Limb (tissue), 2 donors: ENCODE data around the gene PEF1.
A peak's percentile ranks its signal among the peaks of the same experiment; 100 is the strongest.

Experiments
- DNase-seq, 2 donors: peaks; one replicate each; pipeline ENCODE4 v3.0.0-alpha.2; 2016; ENCODE audit errors: extremely low spot score in 2 of 2

Gene PEF1

DNA sequence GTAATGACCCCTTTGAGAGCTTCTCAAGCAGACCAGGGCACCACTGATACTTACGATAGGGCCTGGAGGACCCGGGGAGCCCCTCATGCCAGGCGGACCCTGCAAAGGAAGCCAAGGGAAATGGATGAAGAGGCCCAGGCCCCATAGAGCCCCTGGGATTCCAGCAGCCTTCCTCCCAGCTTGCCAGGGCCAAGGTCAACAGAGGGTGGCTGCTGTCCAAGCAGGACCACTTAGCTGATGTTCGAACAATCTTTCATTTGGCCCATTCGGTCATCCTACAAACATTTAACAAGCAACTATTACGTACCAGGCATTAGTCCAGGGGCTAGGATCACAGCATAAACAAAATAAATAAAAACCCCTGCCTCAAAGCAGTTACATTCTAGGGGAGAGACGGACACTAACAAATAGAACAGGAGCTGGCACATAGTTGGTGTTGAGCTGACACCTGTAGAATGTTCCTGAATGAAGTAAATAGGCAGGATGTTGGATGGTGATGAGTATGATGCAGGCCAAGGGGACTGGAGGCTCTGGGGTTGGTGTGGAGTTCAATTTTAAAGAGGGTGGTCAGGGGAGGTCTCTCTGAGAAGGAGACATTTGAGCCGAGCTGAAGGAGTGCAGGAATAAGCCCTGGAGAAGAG is 27.0 kb upstream of the PEF1 start:
- DNase-seq, result no peak

DNA sequence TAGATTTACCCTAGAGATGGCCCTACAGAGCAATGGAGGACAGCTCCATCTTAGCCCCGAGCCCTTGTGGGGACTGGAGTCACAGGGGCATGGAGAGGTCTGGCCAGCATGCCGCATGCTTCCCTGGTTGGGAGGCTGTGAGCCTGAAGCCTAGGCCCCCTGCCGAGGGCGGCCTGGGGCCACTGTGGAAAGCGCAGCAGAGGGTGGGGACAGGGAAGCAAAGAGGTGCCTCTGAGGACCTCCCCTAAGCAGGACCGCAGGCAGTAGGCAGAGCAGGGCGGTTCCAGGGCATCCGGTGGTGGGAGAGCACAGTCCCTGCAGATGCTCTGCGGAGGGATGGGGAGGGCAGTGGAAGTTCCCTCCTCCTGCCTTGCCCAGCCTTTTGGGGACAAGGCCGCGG is 26.5 kb upstream of the PEF1 start:
- DNase-seq, result no peak

DNA sequence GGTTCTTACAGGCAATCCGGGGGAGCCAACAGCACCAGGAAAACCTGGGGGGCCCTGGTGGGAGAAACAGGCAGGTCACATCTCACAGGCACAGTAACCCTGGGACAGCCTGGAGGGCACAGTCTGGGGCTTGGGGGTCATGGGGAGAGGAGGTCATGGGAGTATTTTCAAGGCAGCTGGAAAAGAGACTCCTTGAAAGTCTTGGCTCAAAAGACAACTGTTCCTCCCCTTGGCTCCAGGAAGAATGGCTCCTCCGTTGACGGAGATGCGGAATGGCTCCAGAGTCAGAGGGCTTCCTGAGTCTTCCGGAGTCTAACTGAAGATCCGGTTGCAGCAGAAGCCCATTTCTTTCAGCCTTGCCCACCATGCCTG is 25.9 kb upstream of the PEF1 start:
- no peak for DNase-seq

DNA sequence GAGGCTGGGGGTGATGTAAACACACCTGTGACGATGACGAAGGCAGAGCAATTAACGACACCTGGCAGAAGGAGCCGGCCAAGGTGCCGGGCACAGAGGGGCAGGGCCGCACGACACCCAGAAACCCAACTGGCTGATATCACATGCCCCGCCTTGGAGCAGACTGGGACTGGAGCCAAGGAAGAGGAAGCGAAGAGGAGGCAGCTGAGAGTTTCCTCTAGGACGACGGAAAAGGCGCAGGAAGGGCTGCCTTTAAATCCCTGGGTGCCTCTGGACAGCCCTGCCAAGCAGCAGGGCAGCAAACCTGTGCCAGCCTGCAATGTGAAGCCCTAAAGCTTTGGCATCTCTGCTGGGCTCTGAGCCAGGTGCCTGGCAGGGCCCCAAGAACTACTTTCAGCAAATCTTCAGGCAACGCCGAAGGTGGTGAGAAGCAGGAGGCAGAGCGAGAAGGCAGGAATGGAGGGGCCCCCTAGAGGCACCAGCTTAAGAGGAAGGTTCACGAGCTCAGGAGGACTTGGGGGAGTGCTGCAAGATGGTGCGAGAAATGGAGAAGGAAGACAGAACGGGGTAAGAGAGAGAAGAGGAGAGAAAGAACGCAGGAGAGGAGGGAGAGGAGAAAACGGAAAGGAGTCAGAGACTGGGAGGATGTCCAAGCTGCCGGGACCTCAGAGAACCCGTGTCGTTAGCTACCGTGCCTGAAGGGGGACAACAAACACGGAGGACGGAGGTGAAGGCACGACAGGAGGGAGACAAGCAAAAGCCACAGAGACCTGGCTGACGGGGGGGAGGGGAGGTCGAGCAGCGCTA is 25.3 kb upstream of the PEF1 start:
- DNase-seq, result peak; percentile 68 to 86

DNA sequence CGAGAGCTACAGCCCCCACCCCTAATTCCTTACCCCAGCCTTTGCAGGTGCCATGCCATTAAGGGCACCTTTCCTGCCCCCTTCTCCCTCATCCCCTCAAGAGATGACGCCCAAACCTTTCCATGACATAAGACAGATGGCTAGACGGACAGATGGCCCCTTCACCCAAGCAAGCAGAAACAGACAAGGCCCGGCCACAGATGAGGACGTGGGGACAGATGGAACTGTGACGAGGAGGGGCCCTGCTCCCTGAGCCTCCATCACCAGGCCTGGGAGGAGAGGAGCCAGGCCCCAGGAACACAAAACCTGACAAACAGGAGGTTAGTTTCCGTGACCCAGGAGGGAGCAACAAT is 24.7 kb upstream of the PEF1 start:
- DNase-seq, result no peak

DNA sequence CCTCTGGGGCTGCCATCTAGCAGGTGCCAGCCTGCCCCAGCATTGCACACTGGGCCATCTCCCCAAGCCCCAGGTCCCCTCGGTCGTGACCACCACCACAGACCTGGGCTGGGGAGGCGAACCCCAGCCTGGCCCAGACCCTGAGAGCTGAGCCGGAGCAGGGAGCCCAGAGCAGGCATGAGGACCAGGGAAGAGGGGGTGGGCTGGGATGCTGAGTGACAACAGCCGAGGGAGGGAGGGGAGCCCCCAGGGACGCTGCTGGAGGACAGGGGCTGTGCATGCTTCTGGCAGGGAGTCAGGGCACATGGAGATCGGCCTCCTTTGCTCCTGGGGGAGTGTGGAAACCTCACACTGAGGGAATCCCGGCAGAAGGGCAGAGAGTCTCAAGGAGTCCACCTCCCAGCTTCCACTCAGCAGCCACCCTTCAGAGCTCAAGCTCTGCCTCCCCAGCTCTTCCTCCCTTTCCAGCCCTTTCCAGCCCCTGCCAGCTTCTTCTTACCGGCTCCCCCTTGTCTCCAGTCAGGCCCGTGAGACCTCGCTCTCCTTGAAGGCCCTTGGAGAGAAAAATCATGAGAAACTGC is 23.7 kb upstream of the PEF1 start:
- DNase-seq, result no peak

DNA sequence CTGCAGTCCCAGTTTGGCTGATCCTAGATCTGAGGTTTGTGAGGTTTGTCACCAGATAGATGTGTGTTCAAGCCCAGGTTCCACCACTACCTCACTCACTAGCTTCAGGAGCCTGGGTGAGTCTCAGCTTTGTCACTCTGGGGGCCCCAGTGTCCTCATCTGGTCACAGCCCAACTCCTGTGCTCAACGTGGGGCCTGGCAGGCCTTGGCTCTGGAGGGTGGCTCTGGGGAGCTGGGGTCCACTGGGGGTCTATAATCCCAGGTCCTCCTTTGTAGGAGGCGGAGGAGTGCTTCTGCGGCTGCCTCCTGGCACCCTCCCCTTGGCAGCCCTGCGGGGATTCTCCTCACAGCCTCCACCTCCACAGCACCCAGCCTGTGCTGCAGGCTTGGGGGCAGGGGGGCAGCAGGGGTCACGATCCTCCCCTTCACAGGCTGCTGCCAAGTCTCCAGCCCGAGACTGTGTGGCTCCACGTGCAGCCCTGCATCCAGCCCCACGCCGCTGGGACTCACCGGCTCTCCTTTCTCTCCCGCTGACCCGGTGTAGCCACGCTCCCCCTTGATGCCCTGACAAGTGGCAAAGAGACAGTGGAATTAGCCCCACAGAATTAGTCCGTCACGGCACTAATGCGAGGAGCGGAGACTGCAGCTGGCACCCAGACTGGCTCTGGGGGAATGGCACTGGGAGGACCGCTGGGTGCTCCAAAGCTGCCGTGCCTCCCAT is 22.5 kb upstream of the PEF1 start:
- DNase-seq, result no peak

DNA sequence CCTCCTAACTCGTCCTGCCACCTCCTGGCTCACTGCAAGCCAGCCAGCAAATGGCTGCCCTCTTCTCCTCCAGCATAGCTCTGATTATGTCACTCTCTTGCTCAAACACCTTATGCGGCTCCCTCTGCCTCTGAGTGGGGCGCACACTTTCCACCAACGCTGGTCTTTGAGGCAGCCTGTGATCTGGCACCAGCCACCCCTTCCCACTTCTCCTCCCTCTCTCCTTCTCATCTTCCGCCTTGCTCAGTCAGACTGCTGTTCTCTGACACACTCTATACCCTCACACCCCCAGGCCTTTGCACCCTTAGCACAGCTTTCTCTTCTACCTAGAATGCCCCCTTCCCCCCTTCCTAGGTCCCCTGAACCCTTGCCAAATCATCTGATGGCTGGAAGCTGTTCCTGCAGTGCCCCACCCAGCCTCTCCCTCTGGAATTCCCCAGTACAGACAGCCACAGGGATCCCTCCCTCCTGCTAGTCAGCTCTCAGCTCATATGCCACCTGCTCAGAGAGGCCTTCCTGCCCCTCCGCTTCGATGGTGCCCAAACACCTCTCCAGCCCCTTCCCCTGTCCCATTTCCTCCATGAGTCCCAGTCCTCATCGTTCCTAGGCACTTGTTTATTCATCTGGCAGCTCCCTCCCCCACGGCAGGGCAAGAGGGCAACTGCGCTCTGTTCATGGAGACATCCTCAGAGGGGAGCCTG is 21.7 kb upstream of the PEF1 start:
- no peak for DNase-seq

DNA sequence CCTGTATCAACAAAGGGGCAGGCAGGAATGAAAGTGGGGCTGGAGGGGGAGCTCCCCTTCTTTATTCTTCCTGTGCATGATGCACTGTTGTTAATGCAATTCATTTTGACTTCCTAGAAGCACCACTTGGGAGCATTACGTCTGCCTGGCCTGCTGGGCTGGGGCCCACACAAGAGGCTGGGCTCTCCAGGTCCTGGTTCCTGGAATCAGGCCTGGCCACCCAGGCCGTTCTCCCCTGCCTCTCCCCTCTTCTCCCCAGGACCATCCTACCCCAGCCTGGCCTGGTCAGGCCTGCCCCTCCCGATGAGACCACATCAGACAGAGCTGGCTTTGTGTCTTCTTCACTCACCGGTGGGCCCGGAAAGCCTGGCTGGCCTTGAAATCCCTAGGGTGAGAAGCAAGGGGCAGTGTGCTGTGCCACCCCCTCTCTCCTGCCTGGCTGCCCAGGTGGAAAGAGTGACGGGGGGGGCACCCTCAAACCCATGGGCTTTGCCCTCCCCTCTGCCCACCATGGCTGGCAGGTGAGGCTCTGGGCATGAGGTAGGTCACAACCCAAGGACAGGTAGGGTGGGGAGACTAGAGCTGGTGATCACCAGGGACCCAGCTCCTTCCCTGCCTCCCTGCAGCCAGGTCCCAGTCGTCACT is 20.7 kb upstream of the PEF1 start:
- no peak for DNase-seq

DNA sequence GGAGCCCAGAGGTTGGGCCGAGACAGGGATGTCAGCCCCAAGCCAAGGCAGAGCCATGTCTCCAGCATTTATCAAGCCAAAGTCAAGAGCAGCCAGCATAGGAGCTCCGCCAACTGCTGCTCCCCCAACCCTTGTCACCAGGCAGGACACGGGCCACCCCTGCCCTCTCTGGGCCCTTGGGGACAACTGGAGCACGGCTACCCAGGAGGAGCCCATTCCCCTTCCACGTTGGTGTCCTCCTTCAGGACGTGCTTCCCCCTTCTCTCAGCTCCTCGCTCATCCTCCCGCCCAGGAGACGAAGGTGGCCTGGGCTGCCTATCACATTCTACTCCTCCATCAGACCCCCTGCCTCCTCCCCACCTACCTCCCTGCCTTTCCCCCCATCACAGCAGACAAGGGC is 19.9 kb upstream of the PEF1 start:
- no peak for DNase-seq

DNA sequence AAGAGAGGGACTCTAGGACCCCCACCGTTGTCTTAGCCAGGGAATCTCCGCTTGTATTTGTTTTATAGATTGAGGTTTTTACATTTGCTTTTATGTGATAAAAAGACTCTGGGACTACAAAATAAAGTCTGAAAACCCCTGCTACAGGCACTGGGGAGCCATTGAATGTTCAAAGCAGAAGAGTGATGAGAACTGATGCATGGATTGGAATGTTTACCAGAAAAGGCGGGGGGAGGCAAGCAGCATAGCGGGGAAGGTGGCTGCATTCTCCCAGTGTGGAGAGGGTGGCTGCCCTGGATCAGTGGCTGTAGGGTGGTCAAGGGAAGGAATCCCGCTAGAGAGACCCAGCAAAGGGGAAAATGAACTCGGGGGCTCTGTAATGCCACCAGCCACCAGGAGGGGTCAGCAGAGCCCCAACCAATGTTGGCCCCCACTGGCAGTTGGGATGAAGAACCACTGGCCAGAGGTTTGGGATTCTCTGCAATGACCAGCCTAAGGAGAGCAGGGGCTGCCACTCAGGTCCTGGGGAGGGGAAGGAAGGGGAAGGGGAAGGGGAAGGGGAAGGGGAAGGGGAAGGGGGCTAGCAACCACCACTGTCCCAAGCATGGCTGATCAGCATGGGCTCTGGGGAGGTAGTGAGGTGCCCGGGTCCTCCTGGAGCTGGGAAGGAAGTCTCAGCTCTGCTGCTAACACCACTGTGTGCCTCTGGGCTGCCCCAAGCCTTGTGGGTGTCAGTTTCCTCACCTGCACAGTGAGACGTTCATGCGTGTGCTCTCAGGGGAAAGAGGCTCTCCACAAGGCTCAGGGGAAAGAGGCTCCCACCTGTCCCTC is 19.2 kb upstream of the PEF1 start:
- peak in 1 of 2 donors; percentile 87 for DNase-seq

DNA sequence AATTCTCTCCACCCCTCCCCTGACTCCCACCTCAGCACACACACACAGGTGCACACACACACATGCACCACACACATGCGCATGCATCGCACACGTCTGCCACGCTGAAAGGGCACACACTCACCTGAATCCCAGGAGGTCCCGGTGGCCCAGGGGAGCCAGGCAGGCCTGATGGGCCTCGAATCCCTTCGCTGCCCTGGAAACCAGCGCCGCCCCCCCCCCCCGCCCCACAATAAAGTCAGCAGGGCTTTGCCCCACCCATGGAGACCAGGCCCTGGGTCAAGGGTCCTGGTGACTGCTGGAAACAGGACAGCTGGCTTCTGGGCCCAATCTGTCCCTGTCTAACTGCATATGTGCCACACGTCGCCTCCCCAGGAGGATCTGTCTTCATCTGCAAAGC is 17.8 kb upstream of the PEF1 start:
- no peak for DNase-seq

DNA sequence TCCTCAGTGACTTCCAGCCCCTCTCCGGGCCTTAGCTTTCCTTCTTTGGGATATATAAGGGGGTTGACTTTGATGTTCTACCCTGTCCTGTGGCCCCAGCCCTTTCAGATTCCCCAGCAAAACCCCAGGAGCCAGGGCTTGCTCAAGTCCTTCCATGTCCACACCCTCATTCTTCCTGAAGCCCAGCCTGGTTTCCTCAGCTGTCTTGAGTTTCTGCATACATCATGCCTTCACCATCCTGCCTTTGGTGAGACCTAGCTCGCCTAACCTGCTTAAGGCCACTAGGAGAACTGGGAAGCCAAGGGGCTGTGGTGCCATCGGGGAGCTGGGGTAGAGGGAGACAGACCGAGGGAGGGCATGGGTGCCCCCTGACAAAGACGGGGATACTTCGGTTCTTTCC is 17.2 kb upstream of the PEF1 start:
- no peak for DNase-seq

DNA sequence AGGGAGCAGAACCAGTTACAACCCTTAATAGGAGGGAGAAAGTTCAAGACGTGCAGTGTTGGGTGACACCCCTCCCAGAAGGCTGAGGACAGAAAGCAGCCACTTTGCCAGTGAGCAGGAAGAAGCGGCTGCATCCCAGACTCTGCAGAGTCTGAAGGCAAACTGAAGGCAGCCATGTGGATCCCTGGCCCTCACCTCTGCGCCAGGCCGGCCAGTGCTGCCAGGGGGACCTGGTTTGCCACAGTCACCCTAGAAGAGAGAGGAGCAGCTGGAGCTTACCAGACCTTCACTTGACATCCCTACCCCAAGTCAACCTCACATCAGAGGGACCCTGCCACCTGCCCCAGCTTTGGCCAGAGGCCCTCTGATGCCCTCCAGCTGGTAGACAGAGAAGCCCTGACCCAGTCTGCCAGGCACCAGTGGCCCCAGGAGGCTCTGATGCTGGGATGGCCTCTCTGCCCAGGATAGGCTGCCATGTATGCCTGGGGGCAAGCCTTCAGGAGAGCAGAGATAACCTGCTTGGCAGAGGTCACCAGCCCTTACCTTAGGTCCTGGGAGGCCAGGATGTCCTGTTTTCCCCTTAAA is 16.3 kb upstream of the PEF1 start:
- no peak for DNase-seq

DNA sequence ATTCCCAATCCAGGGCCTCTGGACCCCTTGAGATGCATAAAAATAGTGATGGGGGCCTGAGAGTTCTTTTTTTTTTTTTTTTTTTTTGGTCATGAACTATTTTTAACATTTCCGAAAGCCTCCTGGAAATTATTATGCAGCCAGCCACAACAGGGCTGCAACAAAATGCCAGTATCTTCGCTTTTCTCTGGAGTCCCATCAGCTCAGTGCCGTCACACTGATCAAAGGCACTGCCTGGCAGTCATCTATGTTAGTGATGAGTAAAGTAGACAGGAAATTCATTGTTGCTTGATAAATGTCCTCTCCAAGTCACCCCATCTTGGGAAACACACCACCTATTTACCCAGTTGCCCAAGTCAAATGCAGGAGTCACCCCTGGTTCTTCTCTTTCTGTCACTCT is 15.2 kb upstream of the PEF1 start:
- no peak for DNase-seq

DNA sequence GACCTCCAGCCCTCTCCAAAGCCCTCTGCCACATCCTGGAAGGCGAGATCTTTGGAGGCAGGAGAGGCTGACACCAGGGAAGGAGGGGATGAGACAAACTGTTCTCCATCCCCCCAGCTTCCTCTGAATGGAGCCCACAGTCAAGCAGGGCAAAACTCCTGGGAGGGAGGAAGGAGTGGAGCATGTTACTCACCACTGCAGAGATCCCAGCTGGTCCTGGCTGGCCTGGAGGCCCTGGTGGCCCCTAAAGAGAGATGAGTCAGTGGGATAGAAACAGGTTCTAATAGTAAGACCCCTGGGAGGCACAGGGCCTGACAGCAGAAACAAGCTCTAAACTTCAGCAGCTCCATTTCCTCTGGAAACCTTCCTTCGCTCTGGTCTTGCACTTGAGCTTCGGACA is 14.0 kb upstream of the PEF1 start:
- no peak for DNase-seq

DNA sequence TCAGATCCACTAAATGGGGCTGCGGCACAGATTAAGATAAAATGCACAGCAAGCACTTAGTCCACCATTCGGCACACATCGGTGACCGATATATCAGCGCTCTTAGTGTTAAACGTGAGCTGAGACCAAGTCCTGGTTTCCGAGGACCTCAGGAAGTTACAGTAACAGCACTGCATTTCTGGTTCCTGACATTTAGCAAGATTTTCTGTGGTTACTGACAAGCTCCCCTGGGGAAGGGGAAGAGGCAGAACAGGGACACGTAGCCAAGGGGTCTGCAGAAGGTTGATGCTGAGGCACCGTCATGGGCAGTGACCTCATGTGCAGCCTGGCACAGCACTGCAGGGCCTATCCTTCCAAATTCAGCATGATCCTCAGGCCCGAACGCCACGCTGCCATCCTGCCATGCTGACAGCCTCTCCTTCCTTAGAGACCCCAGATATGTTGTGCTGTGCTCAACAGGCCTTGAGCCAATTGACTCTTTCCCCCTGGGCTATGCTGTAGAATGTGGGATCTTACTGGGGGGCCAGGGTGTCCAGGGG is 13.4 kb upstream of the PEF1 start:
- DNase-seq, result no peak

DNA sequence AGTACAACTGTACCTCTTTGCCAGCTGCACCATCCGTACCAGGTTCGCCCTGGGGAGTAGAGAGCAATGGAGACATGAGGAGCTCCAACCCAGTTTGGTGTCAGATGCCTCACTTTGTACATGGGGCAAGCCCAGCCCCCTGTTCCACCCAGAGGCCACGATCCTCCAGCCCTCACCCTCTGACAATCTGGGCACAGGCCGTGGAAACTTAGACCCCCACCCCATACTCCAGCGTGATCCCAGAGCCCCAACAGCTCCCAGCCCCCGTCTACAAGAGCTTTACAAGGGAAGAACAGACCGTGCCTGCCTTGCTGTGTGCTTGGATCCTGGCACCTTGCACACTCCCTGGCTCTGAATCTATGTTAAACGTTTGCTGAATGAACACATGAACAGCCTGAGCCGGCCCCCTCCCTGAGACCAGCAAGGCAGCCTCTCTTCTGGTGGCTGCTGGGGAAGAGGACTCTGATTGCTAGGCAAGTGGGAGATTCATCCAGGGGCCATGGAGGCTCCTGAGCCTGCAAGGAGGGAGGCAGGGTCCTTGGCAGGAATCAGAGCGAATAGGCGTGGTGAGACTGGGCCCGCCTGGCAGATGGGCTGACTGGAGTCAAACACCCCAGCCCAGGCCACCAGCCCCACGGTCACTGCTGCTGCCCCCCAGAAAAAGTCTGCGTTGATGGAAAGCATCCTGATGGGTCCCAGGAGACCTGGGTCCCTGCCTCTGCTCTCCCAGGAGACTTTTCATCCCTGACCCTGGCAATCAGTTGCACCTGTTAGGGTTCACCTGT is 12.5 kb upstream of the PEF1 start:
- no peak for DNase-seq

DNA sequence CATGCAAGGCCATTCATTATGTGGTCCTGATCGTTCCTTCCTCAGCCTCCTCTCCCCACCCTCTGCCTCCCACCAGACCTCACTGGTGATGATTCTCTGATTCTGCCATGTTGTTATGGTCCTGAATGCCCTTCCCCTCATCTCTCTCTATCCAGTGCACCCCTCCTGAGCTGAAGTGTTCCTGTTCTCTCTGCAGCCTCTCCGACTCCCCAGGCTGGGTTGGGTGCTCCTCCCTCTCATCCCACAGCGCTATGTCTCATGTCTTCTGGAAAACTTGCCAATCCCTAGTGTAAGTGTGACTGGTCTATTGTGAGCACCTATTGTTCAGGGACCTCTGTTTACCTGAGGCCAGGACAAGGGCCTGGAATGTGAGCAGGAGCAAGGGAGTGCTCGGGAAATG is 11.1 kb upstream of the PEF1 start:
- no peak for DNase-seq
